ENCODE results near the gene INMT. TPM values are rescaled to one million over a fixed set of nuclear protein-coding genes. Genes with fewer than 3 reads are reported as not detected.

The INMT gene
- total and polyA plus RNA-seq, 10 of the 15 experiments (the other 5 are each of a cell fraction or from before 2014, with no cell fraction given) = 0.03 to 0.20 (median 0.10) TPM; not detected in 7

GRCh38 chr7:30733691-30734090 is 18.2 kb upstream of the INMT start:
- Histone ChIP-seq H4K20me1 (ENCODE audit: control insufficient read depth, insufficient read depth) (no peaks in the 10 kb centered on the region), H3K27ac (ENCODE audit: control insufficient read depth, insufficient read depth) (no peak overlapping the region), H3K4me1 (ENCODE audit: control insufficient read depth, insufficient read depth, low read length) (no peaks in the 10 kb centered on the region), H3K9me3 (replicated peaks; ENCODE audit: control insufficient read depth, insufficient read depth, low read length) (no peaks in the 10 kb centered on the region), H3K36me3 (ENCODE audit: control insufficient read depth in 2 of 2, insufficient read depth in 2 of 2, low read length in 1 of 2) (no peaks in the 10 kb centered on the region), H3K79me2 (ENCODE audit: control insufficient read depth, insufficient read depth, low read length) (no peaks in the 10 kb centered on the region), H3K4me3 (no peak overlapping the region), H3K4me2 (ENCODE audit: control insufficient read depth, insufficient read depth) (no peak overlapping the region), H3K9ac (ENCODE audit: control insufficient read depth, insufficient read depth, low read length) (no peak overlapping the region), H3K27me3 (replicated peaks in 1 of 2; ENCODE audit: control insufficient read depth in 2 of 2, insufficient read depth in 2 of 2, low read length in 1 of 2) (peaks cover 6 to 7% of the 10 kb centered on the region in 2 experiments; a peak in 3 of 4 replicates), H2AFZ (ENCODE audit: control insufficient read depth, low read depth, low read length) (no peak overlapping the region)
- 51% methylated on average over 11 of the region's 11 CpGs for WGBS (ENCODE audit: insufficient coverage, insufficient replicate concordance, low lambda C conversion rate, missing lambda C conversion rate)
- RAD21 ChIA-PET (ENCODE audit: unreplicated experiment) = no interaction called here
- no peak for FAIRE-seq
- no TSS peak for BruUV-seq (replicated peaks)
- no peak for TF ChIP-seq KDM1A (IDR thresholded peaks at IDR 0.05; ENCODE audit: borderline replicate concordance)
- TF ChIP-seq ZNF217 (IDR thresholded peaks at IDR 0.05) = no peak
- TF ChIP-seq ZSCAN29 (IDR thresholded peaks at IDR 0.05) = no peak
- no peak for TF ChIP-seq WRNIP1 (IDR thresholded peaks at IDR 0.05; ENCODE audit: borderline replicate concordance, low read depth, low read length)
- no peak for TF ChIP-seq MEF2B (IDR thresholded peaks at IDR 0.05; ENCODE audit: partially characterized antibody, poor library complexity, severe bottlenecking)
- TF ChIP-seq BHLHE40 (IDR thresholded peaks at IDR 0.05; ENCODE audit: borderline replicate concordance in 1 of 2, low read depth in 2 of 2, low read length in 1 of 2) = no peak
- TF ChIP-seq PAX5 (IDR thresholded peaks at IDR 0.05; ENCODE audit: borderline replicate concordance, low read depth, low read length) = no peak
- no peak for TF ChIP-seq ZZZ3 (IDR thresholded peaks at IDR 0.05; ENCODE audit: control insufficient read depth, insufficient read length, low read depth)
- no peak for TF ChIP-seq MYB (IDR thresholded peaks at IDR 0.05; ENCODE audit: borderline replicate concordance, low read depth, low read length)
- no peak for TF ChIP-seq IRF4 (IDR thresholded peaks at IDR 0.05; ENCODE audit: low read depth, low read length)
- no peak for TF ChIP-seq ZBTB11 (CRISPR knock-in tag; IDR thresholded peaks at IDR 0.05)
- TF ChIP-seq SRF (IDR thresholded peaks at IDR 0.05; ENCODE audit: low read depth in 2 of 2, low read length in 2 of 2) = no peak
- no peak for TF ChIP-seq BACH1 (IDR thresholded peaks at IDR 0.05; ENCODE audit: borderline replicate concordance)
- in situ Hi-C loops (cut with MboI) = no loop called here
- POLR2A ChIA-PET = no interaction called here
- CTCF ChIA-PET = interaction anchor here (1.1 kb wide), 1 partner anchor 186 kb away, joined by 3 read pairs; no protein-coding TSS in a partner anchor
- intact Hi-C loops (cut with micrococcal nuclease; ENCODE audit: unreplicated experiment) = no loop called here
- DNase-seq (ENCODE audit: low read depth, low spot score) = no peak
- SMC1A ChIA-PET (ENCODE audit: uncharacterized antibody, unreplicated experiment) = no interaction called here
- ATAC-seq = no peak
